ENCODE results near the gene MYL6.

GRCh38 chr12:56127888-56128669 is 30.1 kb upstream of the MYL6 start, which contains the start of gene ESYT1:
- TF ChIP-seq, protein P1, sequence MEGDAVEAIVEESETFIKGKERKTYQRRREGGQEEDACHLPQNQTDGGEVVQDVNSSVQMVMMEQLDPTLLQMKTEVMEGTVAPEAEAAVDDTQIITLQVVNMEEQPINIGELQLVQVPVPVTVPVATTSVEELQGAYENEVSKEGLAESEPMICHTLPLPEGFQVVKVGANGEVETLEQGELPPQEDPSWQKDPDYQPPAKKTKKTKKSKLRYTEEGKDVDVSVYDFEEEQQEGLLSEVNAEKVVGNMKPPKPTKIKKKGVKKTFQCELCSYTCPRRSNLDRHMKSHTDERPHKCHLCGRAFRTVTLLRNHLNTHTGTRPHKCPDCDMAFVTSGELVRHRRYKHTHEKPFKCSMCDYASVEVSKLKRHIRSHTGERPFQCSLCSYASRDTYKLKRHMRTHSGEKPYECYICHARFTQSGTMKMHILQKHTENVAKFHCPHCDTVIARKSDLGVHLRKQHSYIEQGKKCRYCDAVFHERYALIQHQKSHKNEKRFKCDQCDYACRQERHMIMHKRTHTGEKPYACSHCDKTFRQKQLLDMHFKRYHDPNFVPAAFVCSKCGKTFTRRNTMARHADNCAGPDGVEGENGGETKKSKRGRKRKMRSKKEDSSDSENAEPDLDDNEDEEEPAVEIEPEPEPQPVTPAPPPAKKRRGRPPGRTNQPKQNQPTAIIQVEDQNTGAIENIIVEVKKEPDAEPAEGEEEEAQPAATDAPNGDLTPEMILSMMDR (conservative IDR thresholded peaks at IDR 0.05; ENCODE audit: low read depth, low read length) = no peak
- TF ChIP-seq EZH2 (IDR thresholded peaks at IDR 0.05; ENCODE audit: borderline replicate concordance, low read depth, low read length, poor library complexity, severe bottlenecking) = no peak
